Femur (tissue), 1 donor: ENCODE measurements around the gene COL1A1.

Experiments
- DNase-seq: peaks from one replicate; pipeline ENCODE4 v3.0.0-alpha.2; 2017

Gene COL1A1

DNA sequence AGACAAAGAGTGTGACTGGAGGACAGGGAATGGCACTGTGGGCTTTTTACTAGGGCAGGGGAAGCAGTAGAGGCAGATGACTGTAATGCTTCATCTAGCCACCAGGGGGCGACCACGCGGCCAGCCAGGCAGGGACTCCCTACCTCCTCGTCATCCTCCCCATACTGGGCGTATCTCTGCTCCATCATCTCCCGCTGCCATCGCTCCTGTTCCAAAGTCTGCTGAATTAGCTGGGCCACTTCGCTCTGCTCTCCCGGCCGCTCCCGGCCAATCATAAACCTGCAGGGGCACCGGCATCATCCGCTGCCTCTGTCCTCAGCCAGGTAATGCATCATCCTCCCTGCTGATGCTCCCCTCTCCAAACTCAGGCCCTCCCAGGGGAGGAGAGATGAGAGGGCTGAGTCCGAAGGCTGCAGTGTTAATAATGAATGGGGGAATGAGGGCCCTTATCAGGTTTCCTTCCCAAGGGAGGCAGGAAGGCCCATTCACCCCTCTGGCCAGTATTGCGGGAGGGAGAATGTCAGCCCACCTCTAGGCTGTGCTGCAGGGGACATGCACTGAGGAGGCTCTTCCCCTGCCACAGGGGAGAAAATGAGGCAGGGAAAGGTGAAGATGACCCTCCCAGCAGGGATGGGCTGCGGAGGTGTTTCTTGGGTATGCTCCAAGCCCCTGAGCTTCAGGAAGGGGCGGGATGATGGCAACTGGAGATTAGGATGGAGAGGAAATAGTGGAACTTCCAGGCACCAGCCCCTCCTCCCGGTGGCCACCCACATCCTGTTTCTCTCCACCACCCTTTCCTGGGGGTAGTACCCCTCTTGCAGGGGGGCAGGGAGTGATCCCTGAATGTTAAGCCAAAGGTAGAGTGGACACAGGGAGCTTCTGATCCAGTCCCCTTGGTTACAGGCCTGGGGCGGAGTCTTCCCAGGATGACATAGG is 61.2 kb downstream of the COL1A1 start:
- peak; percentile 86 for DNase-seq

DNA sequence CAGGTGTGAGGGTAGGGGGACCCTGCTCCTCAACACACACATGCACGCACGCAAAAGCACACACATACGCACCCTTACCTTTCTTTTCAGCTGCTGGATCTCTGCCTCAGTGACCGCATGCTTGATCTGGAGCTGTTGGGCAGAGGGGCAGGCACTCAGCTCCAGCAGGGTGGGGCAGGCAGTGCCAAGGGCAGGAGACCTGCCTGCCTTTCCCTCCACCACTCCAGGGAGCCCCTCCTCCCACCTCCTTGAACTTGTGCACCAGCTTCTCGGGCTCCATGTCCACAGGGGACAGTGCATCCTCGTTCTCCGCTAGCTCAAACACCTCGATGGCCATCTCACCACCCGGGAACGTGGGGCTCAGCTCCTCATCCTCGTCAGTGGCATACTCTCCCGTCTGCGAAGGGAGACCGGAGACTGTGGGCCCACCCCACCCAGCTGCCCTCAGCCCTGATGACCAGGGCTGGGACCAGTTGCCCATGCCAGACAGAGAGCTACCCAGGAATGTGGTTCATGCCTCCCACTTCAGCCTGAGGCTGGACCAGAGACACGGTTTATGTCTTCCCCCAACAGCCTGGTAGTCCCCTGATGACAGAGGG is 62.1 kb downstream of the COL1A1 start:
- no peak for DNase-seq

DNA sequence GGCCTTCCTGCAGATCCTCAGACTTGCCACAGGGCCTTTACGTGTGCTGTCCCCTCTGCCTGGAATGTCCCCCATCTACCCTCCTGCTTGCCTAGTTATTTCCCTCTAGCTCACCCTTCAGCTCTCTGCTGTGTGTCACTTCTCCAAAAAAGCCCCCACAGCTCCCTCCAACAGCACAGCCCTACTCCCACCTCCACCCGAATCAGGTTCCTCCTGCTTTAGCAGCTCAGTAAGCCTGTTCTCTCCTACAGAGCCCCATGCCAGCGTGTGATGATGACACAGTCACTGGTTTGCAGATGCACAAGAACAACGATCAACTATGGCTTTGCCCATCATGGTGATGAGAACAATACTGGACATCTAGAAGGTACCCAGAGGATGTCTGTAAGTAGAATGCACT is 64.4 kb downstream of the COL1A1 start:
- DNase-seq = no peak

DNA sequence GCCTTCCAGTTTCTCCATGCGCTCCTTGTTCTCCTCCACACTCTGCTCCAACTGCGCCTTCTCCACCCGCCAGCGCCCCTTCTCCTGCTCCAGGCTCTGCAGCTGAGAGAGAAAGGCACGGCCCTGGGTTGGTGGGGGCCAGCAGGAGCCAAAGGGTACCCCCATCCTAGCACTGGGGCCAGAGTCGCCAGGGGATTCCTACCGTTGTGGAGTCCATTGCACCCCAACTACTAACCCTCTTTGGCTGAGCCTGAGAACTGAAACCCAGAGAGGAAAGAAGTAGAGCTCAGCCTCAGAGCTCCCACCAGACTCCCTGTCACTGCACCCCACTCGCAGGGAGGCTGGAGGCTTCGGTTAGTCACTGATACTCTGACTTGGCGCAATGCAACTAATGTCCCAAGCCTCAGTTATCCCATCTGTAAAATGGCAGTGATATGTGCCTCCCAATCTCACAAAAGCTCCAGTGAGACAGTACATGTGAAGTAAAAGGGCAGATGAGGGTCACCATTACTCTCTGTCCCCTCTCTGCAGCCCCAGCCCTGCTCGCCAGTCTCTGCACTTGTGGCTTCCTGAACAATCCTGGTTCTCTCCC is 65.2 kb downstream of the COL1A1 start:
- DNase-seq = no peak

DNA sequence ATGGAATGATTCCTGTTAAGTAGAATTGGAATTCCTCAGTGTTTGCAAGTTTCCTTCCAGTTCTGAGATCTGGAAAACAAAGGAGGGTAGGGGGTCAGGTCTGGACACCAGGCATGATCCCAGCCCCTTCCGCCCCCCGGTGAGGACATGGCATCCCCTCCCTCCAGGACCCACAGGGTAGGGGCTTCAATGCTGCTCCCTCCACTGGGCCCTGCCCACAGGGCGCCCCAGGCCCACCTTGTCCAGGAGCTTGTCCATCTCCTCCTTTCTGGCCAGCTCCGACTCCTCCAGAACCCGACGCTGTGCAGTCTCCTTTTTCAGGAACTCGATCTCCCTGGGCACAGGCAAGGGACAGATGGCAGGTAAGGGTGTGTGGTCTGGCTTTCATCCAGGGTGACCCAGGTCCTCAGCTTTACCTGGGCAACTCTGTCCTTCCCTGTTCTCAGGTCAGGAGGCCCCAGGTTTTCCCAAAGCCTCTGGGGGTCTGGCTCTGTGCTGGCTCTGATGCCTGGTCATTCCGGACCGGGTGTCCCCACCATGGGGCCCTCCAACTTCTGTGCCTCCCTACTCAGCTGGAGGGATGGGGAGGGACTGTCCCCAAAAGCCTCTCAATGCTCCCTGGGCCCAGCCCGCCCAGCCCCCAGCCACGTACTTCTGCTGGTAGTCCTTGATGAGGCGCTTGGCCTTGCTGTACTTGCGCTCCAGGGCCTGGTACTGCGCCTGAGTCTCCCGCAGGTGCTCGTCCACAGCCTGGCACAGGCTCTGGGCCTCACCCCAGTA is 65.9 kb downstream of the COL1A1 start:
- no peak for DNase-seq

DNA sequence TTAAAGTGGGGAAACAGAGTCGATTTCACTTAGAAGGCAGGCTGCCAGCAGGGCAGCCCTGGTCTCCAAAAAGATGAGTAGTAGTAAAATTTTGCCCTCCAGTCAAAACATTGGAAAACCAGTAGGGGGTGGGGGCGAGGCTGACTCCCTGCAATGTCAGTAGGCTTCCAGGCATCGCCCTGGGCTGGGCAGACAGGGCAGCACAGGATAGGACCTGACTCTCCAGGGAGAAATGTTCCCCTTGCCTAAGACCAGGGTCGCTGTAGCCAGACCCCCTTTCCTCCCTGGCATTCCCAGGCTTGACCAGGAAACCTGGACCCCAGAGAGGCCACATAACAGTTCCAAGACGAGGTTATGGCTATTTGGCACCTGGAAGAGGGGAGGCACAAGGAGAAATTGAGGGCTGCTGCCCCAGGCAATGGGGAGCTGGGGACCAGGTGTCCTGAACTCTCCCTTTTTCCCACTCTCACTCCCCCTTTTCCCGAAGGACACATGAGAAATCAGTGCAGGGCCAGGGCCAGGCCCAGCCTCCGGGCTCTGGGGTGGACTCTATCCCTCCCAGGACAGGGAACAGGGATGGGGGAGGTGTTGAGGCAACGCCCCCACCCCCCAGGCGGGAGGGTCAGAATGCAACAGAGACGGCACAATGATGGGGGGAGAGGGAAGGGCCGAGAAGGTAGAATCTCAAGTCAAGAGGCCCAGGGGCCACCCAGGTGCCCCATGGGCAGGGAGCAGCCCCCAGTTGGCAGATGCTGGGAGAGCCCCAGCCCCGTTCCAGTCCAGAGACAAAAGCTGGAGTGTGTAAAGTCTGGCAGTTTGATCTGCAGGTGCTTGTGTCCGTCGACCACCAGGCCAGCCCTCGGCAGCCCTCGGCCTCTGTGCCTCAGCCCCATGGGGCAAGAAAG is 67.0 kb downstream of the COL1A1 start:
- DNase-seq = no peak

DNA sequence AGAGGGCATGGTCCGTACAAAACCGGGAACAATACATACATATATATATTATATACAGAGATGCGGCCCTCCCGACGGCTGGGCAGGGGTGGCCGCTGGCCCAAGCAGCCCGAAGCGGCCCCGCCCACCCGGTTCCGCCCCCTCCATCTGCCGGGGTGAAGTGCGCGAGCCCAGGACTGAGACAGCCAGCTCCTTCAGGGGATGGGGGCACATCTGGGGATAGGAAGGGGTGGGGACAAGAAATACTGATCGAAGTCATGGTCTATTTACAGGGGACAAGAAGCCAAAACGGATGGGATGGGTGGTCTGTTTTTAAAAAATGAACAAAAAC is 67.7 kb downstream of the COL1A1 start:
- DNase-seq = peak; percentile 26
